ENCODE results near the gene USP53.
"Not testable (repeated sequence)": the region's sequence is repeated elsewhere in the genome, so short reads cannot be mapped to it uniquely, and the experiment has no call there.

Gene USP53

DNA sequence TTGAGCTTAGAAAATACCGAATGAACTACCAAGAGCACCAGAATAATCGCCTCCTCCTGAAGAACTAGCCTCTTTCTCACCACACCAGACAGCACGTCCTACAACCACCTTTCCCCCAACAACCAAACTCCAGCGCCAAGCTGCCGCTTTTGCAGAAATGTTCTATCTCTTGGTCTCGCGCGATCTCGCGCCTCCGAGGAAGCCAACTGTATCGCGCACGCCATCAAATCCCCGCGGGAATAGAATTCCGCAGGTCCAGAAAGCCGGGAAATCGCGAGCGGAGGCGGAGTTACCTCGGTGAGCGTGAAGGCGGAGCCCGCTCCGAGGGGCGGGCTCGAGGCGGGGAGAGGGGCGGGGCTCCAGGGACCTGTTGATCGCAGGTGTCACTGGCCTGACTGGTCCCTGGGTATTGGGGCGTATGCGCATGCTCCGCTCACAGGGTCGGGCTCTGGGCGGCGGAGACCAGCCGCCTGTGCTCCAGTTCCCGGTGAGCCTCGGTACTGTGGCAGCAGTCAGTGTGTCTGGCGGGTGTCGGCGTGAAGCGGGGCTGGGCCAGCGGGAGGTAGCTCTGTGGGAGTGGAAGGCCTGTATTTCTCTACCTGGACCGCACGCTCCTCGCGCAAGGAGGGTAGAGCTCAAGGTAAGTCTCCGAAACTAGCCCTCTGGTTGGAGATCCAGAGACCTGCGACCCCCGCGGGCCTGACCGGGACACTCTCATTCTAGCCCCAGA, at the start of gene USP53:
Gene USP53 (plus strand): TSS at position 480 of the 730 bp plus-strand sequence. CDS start 27,047 bp downstream, outside the sequence.
- peak; percentile 52 for DNase-seq

DNA sequence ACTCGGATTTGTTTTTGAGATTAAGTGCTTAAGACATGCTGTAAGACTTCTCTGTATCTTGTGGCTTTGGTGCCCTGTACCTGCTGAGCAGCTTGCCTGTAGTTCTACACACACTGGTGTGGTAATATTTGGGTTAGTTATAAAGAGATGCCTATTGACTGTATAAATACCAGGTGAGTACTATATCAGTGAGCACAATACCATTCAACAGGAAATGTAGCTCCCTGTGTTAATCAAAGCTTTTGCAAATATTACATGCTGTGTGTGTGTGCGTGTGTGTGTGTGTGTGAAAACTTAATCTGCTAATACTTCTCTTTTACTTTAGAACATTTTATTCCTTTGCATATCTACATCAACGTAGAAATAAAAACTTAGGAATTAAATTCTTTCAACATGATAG, 46.7 kb upstream of the USP53 start:
- no peak for DNase-seq

DNA sequence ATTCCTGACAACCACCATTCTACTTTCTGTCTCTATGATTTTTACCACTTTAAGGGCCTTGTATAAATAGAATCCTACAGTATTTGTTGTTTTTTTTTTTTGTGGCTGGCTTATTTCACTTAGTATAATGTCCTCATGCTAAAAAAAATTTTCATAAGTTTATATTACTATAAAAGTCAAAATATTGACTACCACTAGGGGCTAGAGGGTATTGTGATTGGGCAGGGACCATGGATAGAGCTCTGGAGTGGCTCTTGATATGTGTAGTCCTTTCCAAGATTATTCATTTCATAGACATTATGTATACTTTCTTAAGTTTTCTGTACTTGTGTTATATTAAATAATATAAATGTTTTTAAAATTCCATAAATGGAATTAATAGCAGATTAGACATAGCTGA, 42.3 kb upstream of the USP53 start:
- no peak for DNase-seq

DNA sequence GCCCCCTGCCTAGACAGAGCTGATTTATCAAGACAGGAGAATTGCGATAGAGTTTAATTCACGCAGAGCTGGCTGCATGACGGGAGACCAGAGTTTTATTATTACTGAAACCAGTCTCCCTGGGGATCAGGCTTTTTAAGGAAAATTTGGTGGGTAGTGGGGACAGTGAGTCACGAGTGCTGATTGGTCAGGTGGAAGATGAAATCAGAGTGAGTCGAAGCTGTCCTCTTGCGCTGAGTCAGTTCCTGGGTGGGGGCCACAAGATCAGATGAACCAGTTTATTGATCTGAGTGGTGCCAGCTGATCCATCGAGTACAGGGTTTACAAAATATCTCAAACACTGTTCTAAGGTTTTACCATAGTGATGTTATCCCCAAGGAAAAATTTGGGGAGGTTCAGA, 40.3 kb upstream of the USP53 start:
- no peak for DNase-seq

DNA sequence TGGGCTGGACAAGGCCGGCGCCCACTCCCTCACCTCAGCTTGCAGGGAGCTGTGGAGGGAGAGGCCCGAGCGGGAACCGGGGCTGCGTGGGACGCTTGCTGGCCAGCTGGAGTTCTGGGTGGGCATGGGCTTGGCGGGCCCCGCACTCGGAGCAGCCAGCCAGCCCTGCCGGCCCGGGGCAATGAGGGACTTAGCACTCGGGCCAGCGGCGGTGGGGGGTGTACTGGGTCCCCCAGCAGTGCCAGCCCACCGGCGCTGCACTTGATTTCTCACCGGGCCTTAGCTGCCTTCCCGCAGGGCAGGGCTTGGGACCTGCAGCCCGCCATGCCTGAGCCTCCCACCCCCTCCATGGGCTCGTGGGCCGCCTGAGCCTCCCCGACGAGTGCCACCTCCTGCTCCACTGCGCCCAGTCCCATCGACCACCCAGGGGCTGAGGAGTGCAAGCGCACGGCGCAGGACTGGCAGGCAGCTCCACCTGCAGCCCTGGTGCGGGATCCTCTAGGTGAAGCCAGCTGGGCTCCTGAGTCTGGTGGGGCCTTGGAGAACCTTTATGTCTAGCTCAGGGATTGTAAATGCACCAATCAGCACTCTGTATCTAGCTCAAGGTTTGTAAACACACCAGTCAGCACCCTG, 38.7 kb upstream of the USP53 start:
- DNase-seq, result not testable (repeated sequence)

DNA sequence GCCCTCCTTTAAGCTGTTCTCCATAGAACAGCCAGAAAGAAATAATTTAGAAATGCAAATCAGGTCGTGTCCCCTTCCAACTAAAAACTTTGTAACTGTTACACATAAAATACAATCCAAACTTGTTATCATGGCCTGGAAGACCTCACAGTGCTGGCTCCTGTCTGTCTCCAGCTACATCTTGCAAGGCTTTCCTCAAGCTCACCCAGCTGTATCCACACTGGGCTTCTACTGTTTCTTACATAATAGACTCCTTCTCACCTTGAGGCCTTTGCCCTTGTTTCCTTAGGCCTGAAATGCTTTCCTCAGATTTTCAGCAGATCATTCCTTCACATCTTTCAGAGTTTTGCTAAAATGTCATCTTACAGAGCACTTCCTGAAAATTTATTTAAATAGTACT, 33.5 kb upstream of the USP53 start:
- no peak for DNase-seq

DNA sequence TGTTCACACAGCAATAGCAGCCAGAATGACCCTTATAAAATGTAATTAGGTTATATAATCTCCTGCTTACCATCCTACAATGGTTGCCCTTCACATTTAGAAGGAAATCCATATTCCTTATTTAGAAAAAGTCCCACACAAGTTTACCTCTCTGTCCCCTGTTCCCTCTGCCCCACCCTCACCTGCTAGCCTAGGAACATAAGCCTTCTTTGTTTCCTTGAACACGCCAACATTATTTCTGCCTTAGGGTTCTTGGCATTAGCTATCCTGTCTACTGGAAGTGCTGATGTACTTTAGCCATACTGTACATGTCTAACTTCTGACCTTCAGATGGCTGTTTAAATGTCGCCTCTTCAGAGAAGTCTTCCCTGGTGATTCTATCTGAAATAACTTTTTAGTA, 28.4 kb upstream of the USP53 start:
- DNase-seq, result no peak

DNA sequence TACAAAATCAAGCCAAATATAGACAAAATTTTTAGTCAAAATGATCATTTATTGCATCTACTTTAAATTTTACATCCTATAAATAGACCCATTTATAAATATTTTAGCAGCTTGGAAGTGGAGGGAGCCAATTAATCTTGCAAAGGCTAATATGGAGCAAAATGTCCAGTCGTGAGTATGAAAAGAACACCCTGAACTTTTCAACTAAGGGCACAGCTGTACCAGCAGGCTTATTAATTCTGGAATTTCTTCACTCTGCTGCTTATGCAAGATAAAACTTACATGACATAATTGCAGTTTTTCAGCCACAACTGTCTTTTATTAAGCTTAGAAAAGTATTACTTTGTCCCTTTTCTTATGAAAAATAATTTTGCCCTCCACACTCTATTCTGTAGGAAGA, 22.9 kb upstream of the USP53 start:
- DNase-seq, result no peak

DNA sequence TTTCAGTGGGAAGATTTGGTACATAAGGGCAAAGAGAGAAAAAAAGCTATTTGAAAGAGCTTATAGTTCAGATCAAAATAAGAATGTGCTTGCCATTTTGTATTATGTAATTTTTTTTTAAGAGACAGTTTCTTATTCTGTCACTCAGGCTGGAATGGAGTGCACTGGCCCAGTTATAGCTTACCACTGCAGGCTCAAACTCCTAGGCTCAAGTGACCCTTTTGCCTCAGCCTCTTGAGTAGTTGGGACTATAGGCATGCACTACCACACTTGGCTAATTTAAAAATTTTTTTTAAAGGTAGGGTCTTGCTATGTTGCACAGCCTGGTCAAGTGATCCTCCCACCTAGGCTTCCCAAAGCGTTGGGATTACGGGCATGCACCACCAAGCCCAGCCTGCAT, 22.2 kb upstream of the USP53 start:
- DNase-seq, result no peak

DNA sequence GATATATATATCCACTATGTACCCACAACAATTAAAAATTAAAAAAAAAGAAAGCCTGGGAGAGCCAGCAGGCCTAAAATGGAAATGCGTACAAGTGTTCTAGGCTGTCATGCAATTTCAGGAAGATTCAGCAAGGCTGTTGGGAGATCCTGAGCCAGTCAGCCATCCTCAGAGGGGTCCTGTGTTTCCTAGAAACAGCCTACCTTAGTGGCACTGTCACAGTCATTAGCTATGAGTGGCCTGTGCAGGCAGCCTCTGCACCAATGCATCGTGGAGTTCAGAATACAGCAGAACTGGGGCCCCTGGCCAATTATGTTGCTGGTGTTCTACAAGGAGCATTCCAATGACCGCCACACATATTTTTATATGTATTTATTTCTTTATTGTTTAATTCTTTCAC, 21.0 kb upstream of the USP53 start:
- DNase-seq, result no peak

DNA sequence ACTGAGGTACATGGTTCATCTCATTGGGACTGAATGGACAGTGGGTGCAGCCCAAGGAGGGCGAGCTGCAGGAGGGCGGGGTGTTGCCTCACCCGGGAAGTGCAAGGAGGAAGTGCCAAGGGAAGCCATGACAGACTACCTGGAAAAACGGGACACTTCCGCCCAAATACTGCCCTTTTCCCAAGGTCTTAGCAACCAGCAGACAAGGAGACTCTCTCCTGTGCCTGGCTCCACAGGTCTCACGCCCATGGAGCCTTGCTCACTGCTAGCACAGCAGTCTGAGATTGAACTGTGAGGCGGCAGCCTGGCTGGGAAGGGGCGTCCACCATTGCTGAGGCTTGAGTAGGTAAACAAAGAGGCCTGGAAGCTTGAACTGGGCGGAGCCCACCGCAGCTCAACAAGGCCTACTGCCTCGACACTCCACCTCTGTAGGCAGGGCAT, 14.7 kb upstream of the USP53 start:
- no peak for DNase-seq

DNA sequence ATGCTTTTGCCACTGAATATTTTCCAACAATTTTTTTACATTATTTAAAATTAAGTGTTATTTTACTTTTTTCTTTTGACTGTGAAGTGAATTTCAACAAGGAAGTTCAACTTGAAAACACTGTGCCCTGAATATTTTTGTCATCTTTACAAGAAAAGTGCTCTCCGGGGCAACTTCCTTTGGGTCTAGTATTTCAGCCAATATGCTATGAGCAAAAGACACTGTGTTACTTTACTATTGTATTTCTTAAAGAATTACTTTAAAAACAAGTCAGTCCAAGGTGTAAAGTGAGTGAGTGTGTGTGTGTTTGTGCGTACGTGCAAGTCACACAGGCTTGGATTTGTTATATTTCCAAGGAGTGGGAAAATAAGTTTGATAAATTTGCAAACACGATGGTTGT, 7.6 kb upstream of the USP53 start:
- no peak for DNase-seq

DNA sequence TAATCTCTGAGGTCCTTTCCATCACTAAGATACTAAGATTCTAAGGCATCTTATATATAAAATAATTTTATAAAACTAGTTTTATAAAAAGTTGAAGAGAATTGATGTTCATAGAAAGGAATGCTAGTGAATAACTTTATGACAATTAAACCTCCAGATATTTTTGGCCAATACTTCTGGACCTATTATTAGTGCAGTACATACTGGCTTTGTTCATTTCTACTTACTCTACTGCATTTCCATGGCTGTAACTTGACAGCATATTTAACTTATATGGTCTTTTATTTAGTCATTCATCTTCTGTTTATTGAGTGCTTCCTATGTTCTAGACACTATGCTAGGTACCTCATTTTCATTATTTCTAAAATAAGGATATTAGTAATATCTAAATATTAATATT, 6.8 kb upstream of the USP53 start:
- DNase-seq, result no peak

DNA sequence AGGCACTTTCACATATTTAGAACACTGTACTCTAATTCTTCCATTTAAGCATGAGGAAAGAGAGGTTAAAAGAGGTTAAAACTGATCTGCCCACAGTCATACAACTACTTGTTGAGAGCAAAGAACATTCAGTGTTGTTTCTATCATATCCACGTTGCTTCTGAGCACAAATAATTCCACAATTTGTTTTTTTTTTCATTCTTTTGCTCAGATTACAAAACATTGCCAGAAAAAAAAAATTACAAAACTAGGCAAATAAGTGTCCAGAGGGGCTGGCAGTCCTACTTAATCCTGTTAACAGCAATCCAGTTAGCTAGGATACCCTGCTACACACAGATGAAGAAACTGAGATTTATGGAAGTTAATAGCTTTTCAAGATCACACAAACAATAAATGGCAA, 6.3 kb upstream of the USP53 start:
- DNase-seq, result no peak

DNA sequence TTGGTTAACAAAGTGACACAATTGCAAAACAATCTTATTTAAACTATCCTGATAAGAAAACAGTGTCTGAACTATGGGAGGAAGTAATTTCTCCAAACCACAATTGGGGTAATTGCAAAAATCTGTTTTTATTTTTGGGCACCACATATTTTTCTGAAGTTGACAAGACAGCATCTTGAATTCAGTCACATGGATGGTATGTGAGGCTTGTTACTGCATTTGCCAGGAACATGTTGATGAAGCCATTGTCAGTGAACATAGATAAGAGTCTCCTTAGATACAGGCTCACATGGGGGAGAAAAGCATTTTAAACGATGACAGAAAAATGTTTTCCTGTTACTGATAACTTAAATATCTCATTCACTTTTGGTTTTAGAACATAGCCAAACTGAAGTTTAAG, 5.5 kb upstream of the USP53 start:
- DNase-seq, result no peak

DNA sequence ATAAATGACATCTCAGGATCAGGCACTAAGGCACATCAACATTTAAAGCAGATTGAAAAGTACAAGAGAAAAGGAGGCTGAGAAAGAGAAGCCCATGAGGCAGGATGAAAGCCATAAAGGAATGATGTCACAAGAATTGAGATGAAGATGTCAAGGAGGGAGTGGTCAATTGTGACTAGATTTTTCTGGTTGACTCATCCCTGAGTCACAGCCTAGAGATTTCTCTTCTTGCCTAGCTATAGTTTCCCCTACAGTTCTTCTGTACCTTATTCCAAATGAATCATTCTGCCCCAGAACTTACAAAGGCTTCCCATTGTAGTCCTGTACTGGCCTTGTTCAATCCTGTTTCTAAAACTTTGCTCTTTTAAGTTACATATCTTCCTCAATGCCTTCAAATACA, 3.4 kb upstream of the USP53 start:
- DNase-seq, result no peak

DNA sequence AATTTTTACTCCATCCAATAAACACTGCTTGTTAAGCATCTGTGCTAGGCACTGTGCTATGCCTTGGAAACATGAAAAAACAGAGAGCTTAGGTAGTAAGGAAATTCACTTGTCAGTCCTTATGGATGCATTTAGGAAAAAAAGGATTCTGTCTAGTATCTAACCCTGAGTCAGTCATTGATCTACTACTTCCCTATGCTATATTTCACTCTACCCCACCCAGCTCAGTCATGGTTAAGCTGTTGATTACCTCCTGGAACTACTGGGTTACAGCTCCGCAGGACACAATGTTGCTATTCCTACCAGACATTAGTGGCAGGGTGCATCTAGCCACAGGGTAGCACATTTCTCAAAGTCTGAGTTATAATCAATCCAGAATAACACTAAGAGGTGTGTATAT, 2.9 kb upstream of the USP53 start:
- no peak for DNase-seq

DNA sequence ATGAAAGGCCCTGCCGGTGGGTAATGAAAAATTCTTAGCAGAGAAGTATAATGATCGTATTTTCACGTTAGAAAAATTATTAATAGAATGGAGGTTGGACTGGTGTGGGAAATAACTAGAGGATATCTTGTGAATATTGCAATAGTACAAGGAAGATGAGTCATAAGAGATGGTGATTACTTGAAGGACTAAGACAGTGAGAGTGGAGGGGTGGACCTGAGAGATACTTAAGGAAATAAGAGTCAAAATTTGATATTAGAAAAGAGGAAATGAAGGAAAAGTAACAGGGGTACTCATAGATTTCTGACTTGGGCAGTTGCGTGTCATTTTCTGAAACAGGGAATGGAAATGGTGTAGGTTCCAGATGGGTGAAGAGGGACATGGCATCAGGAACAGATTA, 1.7 kb upstream of the USP53 start:
- no peak for DNase-seq

DNA sequence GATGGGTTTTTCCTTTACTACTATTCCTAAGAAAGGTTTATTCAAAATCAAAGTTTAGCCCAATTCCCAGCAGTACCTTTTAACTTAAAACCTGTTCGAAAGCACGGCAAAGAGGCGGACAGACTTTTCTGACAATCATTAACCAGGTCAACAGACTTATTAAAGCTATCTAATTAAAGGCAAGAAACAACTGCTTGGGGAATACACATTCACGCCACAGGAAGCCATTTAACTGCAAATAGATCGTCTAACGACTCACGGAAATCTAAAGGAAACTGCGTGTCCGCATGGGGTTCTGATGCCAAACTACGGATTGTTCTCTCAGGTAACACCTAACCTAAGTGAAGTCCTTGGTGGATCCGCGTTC, 663 bp upstream of the USP53 start:
- DNase-seq, result no peak

DNA sequence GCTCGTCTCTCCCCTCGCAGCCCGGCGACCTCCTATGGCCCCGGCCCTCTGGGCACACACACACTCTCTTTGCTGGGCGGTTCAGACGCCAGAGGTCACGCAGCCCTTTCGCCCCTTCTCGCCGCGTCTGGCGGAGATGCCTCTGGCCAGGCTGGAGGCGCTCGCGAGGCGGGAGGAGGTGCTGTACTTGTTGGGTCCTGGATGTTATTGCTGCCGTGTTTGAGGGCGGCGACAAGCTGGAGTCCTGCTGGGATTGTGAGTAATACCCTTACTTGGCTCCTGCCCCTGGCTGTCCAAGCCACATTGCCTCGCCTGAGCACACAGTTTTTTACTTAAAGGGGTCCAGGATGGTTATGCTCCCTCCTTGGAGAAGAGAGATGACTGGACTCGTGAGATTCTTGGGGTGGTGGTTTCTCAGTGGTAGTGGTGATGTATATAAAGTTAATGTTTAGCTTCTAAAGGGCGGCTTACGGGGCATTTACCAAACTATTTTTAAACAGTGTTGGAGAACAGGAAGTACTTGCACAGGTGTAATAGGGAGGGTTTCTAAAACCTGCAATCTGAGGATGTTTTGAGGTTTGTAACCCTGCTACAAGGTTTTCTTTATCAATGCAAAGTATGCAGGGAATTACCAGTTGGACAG, 572 bp downstream of the USP53 start:
- DNase-seq, result peak; percentile 17

DNA sequence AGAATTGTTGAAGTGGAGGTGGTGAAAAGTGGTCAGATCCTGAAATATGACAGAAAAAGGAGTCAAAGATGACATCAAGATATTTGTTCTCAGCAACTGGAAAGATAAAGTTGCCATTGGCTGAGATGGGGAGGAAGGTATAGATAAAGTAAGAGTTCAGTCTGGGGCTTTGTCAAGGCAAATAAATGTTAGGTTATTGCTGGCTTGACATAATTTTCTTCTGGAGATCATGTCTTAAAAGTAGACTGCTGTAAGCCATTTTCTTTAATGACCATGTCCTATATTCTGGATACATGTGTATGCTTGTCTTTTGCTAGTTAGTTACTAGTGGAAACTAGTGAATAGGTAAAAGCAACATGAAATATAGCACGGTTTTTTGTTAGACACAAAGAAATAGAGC, 5.6 kb downstream of the USP53 start:
- DNase-seq, result no peak

DNA sequence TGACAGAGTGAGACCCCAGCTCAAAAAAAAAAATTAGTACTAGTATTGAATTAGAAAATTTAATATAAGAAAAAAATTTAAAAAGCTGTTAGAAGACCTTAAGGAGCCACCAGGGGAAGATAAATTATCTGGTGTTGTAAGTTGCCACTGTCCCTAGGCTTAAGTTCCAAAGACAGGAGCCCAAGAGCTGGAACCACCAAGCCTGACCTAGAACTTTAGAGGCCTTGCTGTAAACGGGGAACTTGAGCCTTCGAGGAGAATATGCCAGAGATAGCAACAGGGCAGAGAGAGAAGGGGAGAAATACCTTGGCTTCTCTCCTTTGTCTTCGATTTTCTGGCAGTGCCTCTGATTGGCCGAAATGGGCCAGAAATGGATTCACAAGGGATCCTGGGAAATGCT, 8.9 kb downstream of the USP53 start:
- DNase-seq, result no peak

DNA sequence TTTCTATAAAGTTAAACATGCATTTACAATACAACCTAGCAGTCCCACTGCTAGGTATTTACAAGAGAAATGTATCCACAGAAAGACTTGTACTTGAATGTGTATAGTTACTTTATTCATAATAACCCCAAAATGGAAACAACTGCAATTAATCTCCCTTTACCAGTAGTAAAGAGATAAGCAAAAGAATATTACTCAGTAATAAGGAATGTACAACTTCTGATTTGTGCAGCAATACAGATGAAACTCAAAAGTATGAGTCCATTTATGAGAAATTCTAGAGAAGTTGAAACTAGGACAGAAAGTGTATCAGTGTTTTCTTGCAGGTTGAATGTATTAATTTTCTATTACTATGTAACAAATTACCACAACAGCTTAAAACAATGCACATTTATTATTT, 15.2 kb downstream of the USP53 start:
- DNase-seq, result no peak

DNA sequence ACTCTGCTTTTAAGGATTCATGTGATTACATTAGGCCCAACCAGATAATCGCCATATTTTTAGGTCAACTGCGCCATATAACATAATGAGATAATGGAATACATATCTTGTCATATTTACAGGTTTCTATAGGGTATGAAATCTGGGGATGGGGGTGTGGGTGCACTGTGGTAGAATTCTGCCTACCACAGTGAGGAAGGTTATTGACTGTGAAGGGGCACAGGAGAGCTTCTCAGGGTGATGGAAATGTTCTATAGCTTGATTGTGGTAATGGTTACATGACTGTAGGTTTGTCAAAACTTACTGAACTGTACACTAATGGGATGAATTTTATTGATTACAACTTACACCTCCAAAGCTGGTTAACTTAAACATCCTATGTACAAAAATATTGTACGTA, 15.9 kb downstream of the USP53 start:
- no peak for DNase-seq
